ENCODE data around the gene CLTC.

CLTC gene

DNA sequence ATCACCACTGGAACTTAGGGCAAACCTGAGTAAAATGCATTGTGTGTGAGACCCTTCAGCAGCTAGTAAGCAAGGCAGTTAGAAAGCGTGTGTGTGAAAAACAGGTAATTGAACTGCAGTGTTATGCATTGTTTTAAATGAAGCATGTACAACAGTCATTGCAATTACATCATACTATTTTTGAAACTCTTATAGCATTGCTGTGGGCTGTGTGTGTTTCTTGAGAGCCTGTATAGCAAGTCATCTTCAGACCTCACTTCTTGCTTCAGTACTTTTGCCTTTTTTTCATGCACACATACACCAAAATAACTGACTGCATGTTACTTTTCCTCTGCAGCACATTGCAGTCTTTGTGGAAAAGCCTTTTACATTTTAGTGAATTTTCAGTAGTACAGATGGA, 68.3 kb downstream of the CLTC start:
- no peak for FAIRE-seq

- FAIRE-seq, result no peak
Observed at GRCh38 chr17:59688496-59688895, 68.8 kb downstream of the CLTC start.

DNA sequence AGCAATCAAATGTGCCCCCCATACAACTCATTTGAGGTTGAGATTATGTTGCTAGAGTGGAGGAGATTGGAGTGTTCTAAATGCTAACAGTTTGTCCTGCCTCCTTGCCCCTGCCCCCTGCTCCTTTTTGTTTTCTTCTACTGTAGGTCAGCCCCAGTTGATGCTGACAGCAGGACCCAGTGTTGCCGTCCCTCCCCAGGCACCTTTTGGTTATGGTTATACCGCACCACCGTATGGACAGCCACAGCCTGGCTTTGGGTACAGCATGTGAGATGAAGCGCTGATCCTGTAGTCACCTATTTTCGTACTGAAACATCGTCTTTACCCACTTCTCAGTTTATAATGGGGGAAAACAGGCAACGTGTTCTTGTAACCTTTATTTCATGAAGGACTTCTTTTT, 73.9 kb downstream of the CLTC start:
- FAIRE-seq, result no peak

GRCh38 chr17:59694344-59694743, 74.6 kb downstream of the CLTC start:
- no peak for FAIRE-seq

- no peak for FAIRE-seq
Observed at GRCh38 chr17:59695945-59696681, 76.4 kb downstream of the CLTC start.

DNA sequence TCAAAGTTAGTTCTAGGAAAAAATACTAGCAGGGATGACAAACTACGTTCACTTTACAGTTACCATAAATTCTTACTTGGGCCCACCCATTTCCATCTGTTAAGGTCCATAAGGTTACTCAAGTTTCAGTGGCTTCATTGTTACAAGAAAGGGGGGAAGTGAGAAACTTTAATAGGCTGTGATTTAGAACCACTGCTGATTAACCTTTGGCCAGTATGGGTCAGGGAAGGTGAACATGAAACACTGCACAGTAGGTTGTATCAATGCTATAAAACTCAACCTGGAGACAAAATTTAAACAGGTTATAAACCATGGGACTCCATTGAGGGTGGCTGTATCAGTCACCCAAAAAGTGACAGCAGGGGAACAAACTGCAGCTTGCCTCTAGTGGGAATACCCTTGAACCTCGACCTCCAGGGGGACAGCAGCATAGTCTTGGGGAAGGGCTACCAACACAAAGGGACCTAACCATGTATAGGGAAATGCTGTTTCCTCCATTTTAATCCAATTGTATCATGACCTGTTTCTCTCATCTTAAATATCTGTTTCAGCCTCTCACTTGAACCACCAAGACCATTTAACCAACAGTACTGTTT, 77.1 kb downstream of the CLTC start:
- FAIRE-seq, result no peak

- no peak for FAIRE-seq
Observed at GRCh38 chr17:59698143-59698542, 78.4 kb downstream of the CLTC start.

- no peak for FAIRE-seq
Observed at GRCh38 chr17:59699218-59699617, 79.5 kb downstream of the CLTC start.

- no peak for FAIRE-seq
Observed at GRCh38 chr17:59699786-59700185, 80.1 kb downstream of the CLTC start.

GRCh38 chr17:59702304-59702703, 82.6 kb downstream of the CLTC start:
- FAIRE-seq, result no peak

- FAIRE-seq, result peak; percentile 94
Observed at GRCh38 chr17:59707149-59707970, 87.7 kb downstream of the CLTC start, which contains the start of the genes PTRH2 and VMP1. Gene PTRH2 (minus strand): TSS chr17:59707430. CDS start chr17:59697978, 9,452 bp downstream. Gene VMP1 (plus strand): TSS chr17:59707654. CDS start chr17:59731447, 23,793 bp downstream.

GRCh38 chr17:59707971-59708430, 88.3 kb downstream of the CLTC start:
- FAIRE-seq, result no peak

- no peak for FAIRE-seq
Observed at GRCh38 chr17:59711936-59712335, 92.2 kb downstream of the CLTC start.

DNA sequence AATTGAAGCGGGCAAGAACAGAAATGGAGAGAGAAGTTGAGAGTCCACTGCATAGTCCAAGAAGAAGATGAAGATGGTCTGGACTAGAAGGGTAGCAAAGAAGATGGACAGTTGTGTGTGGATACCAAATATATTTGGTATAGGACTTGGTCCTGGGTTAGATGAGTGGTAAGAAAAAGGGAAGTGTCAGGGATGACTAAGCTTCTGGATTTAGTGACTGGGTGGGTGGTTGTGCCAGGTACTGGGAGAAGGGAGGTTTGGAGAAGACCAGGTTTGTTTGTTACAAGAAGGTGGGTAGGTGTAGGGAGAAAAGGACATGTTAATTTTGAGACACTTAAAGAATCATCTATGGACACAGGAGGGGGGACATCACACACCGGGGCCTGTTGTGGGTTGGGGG, 93.2 kb downstream of the CLTC start:
- no peak for FAIRE-seq

DNA sequence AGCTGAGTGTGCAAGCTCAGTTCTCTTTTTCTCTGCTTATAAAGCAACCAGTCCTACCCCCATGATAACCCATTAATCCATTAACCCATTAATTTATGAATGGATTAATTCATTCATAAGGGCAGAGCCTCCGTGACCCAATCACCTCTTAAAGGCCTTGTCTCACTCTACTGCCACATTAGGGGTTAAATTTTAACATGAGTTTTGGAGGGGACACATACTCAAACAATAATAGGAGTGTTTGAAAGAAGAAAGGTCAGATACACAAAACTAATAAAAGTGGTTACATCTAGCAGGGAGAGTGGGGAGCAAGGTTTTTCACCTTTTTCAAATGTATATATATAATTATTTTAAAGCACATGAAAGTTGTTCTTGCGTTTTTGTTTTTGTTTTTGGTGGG, 94.6 kb downstream of the CLTC start:
- no peak for FAIRE-seq

- FAIRE-seq, result no peak
Observed at GRCh38 chr17:59716427-59716826, 96.7 kb downstream of the CLTC start.

DNA sequence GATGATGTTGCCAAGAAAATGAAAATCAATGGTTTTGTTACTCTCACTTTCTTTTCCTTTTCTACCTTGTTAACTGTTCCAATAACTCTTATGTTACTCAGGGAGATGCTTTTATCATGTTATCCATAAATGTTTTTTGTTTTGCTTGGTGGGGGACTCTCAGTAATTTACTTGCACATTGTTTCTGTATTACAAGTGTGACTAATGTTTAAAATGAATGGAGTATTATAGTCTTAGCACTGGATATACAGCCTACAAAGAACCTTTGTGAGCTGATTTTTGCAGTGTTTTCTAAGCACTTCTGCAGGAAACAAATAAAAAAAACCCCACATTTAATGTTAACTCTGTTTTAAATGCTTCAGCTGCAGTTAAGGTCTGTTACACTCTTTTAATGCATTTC, 99.8 kb downstream of the CLTC start:
- FAIRE-seq, result no peak

DNA sequence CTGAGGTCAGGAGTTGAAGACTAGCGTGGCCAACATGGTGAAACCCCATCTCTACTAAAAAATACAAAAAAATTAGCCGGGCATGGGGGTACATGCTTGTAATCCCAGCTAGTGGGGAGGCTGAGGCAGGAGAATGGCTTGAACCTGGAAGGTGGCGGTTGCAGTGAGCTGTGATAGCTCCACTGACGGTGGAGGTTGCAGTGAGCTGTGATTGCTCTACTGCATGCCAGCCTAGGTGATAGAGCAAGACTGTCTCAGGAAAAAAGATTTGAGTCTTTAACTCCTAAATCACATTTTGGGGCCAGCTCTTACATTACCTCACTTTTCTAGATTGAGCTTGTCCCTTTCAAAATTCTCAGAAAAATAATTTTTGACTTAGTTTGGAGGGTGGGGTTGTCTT, 102.9 kb downstream of the CLTC start:
- FAIRE-seq, result no peak

DNA sequence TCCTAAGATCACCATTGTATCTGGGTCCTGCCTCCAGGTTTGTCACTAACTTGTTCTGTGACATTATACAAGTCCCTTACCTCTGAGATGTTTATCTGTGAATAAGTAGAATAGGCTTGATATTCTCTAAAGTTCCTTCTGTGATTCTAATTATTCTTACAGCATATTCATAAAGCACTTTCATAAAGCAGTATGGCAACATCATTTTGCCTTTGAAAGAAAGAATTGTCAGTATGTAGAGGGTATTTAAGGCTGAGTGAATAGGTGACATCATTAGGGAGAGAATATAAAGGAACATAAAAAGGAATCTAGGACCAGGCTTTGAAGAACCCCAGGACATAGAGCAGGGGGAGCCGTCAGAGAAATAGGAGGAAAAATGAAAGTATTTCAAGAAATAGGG, 103.3 kb downstream of the CLTC start:
- FAIRE-seq, result no peak

DNA sequence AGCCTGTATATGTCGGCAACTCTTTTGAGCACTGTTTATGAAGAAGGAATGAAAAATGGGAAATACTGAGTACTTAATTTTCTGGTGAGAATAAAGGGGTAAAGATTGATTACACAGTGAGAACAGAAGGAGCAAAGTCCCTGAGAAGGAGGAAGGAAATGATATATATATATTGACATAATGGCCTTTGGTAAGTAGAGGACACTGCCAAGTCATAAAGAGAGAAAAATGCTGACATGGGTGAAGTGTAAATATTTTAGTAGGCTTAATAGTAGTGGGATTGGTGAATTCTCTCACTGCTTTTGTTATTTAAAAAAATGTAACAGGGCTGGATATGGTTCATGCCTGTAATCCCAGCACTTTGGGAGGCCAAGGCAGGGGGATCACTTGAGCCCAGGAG, 103.9 kb downstream of the CLTC start:
- no peak for FAIRE-seq

DNA sequence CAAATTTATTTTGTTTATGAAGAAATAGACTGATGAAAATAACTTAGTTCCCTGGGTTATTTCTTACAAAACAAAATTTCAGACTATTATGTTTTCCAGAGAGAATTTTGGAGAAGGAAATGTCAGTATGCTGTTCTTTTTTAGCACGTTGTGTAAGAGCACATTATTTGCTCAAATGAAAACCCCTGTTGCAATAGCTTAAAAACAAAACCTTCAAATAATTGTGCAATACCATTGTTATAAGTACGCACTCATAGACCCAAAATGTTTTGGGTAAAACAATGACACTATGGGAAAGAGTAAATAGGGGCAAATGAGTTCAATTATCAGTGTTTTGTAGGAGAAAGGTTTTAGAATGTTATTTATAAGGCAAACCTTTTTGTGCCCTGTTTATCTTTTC, 106.0 kb downstream of the CLTC start:
- no peak for FAIRE-seq

DNA sequence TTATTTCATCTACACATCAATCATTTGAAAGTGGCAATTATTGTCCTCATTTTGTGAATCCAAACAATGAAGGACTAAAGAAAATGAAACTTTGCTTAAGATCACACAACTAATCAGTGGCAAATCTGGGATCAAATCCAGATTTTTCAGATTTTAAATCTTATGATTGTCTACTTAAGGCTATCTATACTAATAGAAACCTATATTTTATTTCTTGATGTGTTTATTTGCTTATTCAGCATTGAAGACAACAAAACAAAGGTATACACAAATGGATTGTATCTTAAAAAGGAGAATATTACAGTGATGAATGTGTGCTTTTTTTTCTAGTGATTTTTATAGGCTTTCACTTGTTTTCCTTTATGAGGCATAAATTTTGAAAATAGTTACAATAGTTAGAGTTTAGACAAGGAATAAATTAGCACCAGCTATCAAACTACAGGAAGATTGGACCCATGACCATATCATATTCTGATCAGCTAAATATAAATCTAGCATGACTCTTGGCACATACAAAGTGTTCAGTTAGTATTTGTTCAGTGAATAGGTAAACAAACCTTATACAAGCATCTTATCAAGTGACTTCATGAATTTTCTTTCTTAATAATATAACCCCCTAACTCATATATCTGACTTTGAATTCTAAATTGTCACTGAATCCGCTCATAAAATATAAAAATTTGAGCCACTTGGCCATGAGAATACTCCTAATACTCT, 108.3 kb downstream of the CLTC start:
- no peak for FAIRE-seq

GRCh38 chr17:59730268-59730834, 110.7 kb downstream of the CLTC start:
- FAIRE-seq, result no peak
